Glomerular visceral epithelial cell (primary cell): ENCODE results near the gene CEPT1.
"Not testable (repeated sequence)": the region's sequence is repeated elsewhere in the genome, so short reads cannot be mapped to it uniquely, and the experiment has no call there.

ENCODE experiments used
- DNase-seq: peaks from one replicate; pipeline ENCODE4 v3.0.0-alpha.2; 2016; ENCODE audit errors: extremely low spot score

Gene CEPT1

GRCh38 chr1:111209622-111210021, 69.6 kb downstream of the CEPT1 start:
- DNase-seq = no peak

DNA sequence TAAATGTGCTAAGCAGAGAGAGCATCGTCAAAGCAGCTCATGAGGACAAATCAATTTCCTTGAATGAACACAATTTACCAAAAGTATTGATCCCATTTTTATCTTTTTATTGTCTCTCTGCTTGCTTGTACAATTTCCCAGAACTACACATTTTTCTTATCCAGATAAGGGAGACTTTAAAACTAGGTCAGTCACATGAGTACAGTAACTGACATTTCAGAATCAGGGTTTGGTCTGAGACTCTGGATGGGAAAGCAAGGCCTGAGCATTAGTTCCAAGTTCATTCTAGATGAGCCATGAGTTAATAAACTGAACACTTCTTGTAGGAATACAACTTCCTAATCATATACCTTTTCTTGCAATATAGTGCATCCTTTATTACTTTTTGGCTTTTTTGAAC, 71.9 kb downstream of the CEPT1 start:
- DNase-seq = no peak

DNA sequence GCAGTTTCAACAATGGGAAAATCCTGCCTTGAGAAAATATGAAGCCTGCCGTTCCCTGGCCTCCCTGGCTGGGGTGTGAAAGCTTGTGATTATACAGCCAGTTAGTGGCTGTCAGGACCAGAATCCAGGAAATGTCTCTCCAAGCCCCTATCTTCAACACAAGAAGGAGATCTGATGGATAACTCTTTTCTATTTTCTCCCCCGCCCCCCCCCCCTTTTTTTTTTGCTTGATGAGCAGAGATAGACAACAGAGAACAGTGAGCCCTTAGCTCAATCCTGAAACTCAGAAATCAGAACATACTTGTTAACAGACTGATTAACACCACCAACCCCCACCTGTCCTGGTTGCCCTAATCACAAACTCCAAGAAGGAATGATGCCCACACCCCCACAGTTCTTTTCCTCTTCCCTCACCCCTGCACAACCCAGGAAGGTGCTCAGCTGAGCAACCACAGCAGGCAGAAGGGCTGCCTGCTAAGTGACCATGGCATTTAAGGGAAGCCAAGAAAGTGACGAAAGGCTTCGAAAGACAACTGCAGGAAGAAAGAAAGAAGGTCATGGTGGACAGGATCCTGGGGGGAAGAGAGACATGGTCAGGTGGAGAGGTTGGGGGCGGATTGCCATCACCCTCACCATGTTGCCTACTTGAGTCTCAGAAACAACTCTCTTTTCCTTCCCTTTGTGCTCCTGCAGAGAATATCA, 72.8 kb downstream of the CEPT1 start:
- no peak for DNase-seq

GRCh38 chr1:111213412-111213811, 73.4 kb downstream of the CEPT1 start:
- DNase-seq = no peak

- DNase-seq = no peak
Observed at GRCh38 chr1:111214074-111214801, 74.2 kb downstream of the CEPT1 start.

DNA sequence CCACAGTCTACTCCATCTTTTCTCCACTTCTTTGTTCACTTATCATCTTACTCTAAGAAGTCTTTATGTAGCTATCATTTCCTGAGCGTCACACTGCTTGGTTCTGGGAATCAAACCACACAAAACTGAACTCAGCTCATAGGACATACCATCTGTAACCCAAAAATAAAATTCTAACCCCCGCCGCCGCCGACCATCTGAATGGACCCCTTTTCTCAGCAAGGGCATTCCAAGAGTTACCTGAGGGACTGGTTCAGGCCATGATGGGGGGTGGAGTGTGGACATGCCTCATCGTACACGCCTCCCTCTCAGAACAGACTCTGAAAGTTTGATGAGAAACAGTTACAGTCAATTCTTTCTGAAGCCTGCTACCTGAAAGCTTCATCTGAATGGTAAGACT, 74.9 kb downstream of the CEPT1 start:
- DNase-seq = no peak

DNA sequence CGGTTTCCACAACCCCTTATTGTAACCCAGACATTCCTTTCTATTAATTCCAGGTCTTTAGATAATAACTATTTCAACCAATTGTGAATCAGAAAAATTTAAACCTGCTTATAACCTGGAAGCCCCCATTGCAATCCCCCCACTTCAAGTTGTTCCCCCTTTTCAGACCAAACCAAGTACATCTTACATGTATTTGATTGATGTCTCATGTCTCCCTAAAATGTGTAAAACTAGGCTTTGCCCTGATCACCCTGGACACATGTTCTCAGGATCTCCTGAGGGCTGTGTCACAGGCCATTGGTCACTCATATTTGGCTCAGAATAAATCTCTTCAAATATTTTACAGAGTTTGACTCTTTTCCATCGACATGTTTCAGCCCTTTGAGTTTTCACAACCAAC, 75.3 kb downstream of the CEPT1 start:
- not testable (repeated sequence) for DNase-seq

GRCh38 chr1:111216751-111217150, 76.7 kb downstream of the CEPT1 start:
- no peak for DNase-seq

- DNase-seq = no peak
Observed at GRCh38 chr1:111217183-111217910, 77.3 kb downstream of the CEPT1 start.

DNA sequence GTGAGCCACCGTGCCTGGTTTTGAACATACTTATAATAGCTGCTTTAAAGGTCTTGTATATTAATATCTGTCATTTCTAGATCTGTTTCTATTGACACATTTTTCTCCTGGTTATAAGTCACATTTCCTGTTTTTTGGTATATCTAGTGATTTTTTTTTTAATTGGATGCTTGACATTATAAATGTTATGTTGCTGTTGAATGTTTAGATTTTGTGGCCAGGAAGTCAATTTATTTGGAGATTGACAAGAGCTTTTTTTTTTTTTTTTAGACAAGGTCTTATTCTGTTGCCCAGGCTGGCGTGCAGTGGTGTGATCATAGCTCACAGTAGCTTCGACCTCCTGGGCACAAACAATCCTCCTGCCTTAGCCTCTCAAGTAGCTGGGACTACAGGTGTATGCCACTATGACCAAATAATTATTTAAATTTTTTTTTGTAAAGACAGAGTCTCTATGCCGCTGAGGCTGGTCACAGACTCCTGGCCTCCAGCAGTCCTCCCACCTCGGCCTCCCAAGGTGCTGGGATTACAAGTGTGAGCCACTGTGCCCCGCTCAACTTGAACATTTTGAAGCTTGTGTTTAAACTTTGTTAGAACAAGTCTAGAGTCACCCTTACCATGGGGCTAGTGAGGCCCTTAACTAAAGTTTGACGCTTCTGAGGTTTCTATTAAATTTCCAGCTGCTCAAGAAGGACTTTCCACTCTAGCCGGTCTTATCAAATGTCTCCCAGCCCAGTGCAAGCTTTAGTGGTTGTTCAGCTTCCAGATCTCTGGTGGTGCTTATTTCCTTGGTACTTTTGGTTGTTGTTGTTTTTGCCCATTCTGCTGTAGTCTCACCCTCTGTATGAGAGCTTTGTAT, 78.9 kb downstream of the CEPT1 start:
- no peak for DNase-seq

- DNase-seq = no peak
Observed at GRCh38 chr1:111219557-111220286, 79.7 kb downstream of the CEPT1 start.

DNA sequence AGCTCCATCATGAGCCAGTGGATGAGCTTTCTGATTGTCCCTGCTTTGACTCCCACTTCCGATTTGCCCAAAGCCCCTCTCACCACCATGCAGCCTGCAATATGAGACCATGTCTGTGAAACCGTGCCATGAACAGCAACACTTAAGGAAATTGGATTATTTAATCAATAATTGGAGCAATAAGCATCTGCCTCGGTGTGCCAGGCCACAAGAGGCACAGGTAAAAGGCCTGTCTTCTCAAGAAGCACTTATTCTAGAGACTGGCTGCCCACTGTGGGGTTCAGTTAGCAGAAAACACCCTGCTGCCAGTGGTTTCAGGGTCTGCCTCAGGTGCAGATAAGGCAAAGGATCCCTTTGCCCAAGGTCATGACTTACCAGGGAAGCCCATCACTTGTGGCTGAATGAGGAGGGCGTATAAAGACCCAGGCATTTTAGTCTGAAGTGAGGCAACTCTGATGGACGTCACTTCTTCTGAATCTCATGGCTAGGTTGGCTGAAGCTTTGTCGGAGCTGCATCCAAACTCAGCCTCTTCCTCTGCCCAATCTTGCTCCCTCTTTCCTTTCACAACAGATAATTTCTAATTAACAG, 80.4 kb downstream of the CEPT1 start:
- no peak for DNase-seq

DNA sequence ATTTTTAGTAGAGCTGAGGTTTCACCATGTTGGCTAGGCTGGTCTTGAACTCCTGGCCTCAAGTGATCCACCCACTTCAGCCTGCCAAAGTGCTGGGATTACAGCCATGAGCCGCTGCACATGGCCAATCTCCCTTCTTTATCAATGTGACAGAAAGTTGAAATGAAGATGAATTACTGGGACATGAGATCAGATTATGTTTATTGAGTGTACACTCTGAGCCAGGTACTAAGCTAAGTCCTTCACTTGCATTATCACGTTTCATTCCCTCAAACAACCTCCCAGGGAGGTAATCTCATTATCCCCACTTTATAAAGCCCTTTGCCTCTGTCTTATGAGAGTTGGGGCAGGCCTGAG, 81.2 kb downstream of the CEPT1 start:
- no peak for DNase-seq

- no peak for DNase-seq
Observed at GRCh38 chr1:111221633-111222291, 81.7 kb downstream of the CEPT1 start.

GRCh38 chr1:111222308-111223125, 82.5 kb downstream of the CEPT1 start:
- DNase-seq = peak; percentile 74

- DNase-seq = no peak
Observed at GRCh38 chr1:111223126-111223685, 83.2 kb downstream of the CEPT1 start.

DNA sequence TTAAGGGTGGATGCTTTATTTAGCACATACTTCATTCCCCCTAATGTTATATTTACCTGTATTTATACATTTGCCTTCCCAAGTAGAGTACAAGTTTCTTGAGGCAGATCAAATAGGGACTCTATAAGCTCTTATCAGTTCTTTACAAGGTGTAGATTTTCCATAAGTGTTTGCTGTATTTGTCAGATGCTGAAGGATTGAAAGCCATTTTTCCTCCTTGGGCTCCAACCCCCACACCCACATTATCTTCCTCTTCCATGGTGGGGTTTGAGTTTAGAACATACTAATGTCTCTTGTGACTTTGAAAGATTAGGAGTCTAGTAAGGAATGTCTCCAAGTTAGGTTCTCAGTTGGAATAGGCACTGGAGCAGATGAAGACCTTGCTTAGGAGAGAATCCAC, 85.1 kb downstream of the CEPT1 start:
- no peak for DNase-seq

GRCh38 chr1:111225717-111226400, 85.8 kb downstream of the CEPT1 start:
- DNase-seq = no peak

DNA sequence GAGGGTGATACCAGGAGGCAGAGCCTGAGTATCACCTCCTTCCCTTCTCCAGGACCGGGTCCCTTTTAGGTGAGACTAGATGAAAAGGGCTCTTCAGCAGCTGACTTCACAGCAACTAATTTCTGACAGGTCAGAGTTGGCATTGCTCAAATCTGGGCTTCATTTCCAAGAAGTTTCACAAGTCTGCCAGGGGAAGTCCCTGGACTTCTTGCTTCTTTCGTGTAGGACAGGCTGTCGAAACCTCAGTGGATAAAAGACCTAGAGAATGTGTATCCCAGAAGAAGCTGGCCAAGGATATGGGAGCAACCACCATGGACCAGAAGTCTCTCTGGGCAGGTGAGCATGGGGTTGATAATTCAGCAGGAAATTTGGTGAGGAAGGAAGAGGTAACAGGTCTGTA, 87.4 kb downstream of the CEPT1 start, which contains the start of gene CHI3L2:
Gene CHI3L2 (plus strand): TSS at position 280 of the 400 bp plus-strand sequence. CDS start 17 bp downstream, at position 297.
- DNase-seq = no peak
